HL-60/S4 treated with retinoic acid at 250 ng/mL for 4 days and 3 days (cell line): ENCODE measurements around the gene TRIM3.

ENCODE experiments used
- in situ Hi-C: fragments of 300-500 bp; cut with MboI; formaldehyde crosslinking; loops from 2 replicates; pipeline ENCODE4 v1.7.0; 2022; ENCODE audit warnings: low sequenced_read_pairs

The TRIM3 gene

GRCh38 chr11:6481012-6481923 is 7.5 kb upstream of the TRIM3 start, which contains the start of the genes ARFIP2 and TIMM10B:
TSS of gene ARFIP2 (minus strand) at chr11:6481331. CDS start at chr11:6480421, 910 bp downstream.
TSS of gene TIMM10B (plus strand) at chr11:6481501. CDS start at chr11:6481517, 16 bp downstream.
- in situ Hi-C loops, result no loop called here

GRCh38 chr11:6480299-6480914 is 6.7 kb upstream of the TRIM3 start:
- in situ Hi-C loops, result no loop called here

- in situ Hi-C loops, result no loop called here
Observed at GRCh38 chr11:6476571-6476970, 2.8 kb upstream of the TRIM3 start.

- in situ Hi-C loops, result no loop called here
Observed at GRCh38 chr11:6475936-6476335, 2.2 kb upstream of the TRIM3 start.

GRCh38 chr11:6474806-6475500 is 1.2 kb upstream of the TRIM3 start:
- in situ Hi-C loops, result no loop called here

- in situ Hi-C loops, result no loop called here
Observed at GRCh38 chr11:6474413-6474792, 662 bp upstream of the TRIM3 start.

- in situ Hi-C loops, result no loop called here
Observed at GRCh38 chr11:6472934-6473333, 807 bp downstream of the TRIM3 start.

GRCh38 chr11:6469599-6469998 is 4.1 kb downstream of the TRIM3 start:
- in situ Hi-C loops, result no loop called here

GRCh38 chr11:6468712-6469495 is 4.8 kb downstream of the TRIM3 start:
- in situ Hi-C loops, result no loop called here

GRCh38 chr11:6459099-6459450 is 14.7 kb downstream of the TRIM3 start:
- in situ Hi-C loops, result no loop called here

- in situ Hi-C loops, result no loop called here
Observed at GRCh38 chr11:6458352-6459098, 15.2 kb downstream of the TRIM3 start.

- in situ Hi-C loops, result no loop called here
Observed at GRCh38 chr11:6457581-6458320, 16.0 kb downstream of the TRIM3 start.

GRCh38 chr11:6456361-6457073 is 17.2 kb downstream of the TRIM3 start:
- in situ Hi-C loops, result no loop called here

GRCh38 chr11:6455070-6455469 is 18.7 kb downstream of the TRIM3 start:
- in situ Hi-C loops, result no loop called here

GRCh38 chr11:6453152-6453551 is 20.6 kb downstream of the TRIM3 start:
- in situ Hi-C loops, result no loop called here

- in situ Hi-C loops, result no loop called here
Observed at GRCh38 chr11:6452219-6452618, 21.5 kb downstream of the TRIM3 start.

GRCh38 chr11:6448574-6448973 is 25.2 kb downstream of the TRIM3 start:
- in situ Hi-C loops, result no loop called here

GRCh38 chr11:6443269-6444003 is 30.3 kb downstream of the TRIM3 start:
- in situ Hi-C loops, result no loop called here
